Measurements from ENCODE around the gene CXXC5.
"Not testable (repeated sequence)": the region's sequence is repeated elsewhere in the genome, so short reads cannot be mapped to it uniquely, and the experiment has no call there.

Gene CXXC5

DNA sequence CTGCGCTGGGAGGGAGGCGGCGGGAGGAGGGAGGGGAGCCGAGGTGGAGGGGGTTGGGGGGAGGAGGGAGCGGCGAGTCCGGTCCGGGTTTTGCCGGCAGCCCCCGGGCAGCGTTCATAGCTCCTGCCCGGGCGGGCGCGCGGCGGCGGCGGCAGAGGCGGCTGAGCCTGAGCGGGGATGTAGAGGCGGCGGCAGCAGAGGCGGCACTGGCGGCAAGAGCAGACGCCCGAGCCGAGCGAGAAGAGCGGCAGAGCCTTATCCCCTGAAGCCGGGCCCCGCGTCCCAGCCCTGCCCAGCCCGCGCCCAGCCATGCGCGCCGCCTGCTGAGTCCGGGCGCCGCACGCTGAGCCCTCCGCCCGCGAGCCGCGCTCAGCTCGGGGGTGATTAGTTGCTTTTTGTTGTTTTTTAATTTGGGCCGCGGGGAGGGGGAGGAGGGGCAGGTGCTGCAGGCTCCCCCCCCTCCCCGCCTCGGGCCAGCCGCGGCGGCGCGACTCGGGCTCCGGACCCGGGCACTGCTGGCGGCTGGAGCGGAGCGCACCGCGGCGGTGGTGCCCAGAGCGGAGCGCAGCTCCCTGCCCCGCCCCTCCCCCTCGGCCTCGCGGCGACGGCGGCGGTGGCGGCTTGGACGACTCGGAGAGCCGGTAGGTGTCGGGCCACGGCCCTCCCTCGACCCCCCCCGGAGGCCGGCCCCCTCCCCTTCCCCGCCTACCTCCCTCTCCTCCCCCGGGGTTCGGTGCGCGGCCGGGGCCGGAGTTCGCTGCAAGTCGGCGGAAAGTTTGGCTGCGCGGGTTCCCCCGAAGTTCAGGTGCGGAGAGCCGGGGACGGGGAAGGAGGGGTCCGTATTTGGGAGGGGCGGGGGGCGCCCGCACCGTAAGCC, at the start of gene CXXC5:
Gene CXXC5 (plus strand): TSS at position 145 of the 877 bp plus-strand sequence. CDS start 32,175 bp downstream, outside the sequence.
- DNase-seq: peak in 12 of 14 donors; percentile 58 to 89 (median 80)

DNA sequence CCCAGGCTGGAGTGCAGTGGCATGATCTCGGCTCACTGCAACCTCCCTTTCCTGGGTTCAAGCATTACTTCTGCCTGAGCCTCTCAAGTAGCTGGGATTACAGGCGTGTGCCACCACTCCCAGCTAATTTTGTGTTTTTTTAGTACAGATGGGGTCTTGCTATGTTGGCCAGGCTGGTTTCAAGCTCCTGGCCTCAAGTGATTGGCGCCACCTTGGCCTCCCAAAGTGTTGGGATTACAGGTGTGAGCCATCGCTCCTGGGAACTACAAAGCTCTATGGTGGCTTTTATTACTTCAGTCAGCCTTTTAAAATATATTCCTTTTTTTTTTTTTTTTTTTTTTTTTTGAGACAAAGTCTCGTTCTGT, 49.6 kb upstream of the CXXC5 start:
- DNase-seq: not testable (repeated sequence)

DNA sequence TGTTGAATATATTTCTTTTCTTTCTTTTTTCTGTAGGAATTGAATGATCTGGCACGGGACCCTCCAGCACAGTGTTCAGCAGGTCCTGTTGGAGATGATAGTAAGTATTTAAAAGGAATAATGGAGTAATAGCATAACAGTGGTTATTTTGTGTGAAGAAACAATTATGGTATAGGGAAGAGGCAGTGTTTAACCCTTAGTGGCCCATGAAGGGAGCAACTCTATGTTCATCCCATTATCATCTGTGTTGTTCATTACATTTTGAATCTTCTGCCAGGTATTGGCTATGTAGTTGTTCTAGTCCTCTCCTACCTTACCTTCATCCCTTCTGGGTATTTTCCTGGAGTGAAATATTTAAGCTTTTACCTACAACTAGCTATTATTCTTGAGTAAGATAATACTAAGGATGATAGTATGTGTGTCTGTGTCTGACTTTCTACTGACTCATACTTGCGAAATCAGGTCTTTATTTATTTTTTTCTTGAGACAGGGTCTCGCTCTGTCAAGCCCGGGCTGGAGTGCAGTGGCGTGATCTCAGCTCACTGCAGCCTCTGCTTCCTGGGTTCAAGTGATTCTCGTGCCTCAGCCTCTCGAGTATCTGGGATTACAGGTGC, 47.7 kb upstream of the CXXC5 start:
- no peak for DNase-seq

DNA sequence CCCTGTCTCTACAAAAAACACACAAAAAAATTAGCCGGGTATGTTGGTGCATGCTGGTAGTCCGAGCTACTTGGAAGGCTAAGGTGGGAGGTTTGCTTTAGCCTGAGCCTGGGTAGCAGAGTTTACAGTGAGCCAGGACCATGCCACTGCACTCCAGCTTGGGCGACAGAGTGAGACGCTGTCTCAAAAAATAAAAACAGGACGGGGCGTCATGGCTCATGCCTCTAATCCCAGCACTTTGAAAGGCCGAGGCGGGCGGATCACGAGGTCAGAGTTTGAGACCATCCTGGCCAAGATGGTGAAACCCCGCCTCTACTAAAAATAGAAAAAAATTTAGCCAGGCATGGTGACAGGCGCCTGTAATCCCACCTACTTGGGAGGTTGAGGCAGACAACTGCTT, 46.7 kb upstream of the CXXC5 start:
- no peak for DNase-seq

DNA sequence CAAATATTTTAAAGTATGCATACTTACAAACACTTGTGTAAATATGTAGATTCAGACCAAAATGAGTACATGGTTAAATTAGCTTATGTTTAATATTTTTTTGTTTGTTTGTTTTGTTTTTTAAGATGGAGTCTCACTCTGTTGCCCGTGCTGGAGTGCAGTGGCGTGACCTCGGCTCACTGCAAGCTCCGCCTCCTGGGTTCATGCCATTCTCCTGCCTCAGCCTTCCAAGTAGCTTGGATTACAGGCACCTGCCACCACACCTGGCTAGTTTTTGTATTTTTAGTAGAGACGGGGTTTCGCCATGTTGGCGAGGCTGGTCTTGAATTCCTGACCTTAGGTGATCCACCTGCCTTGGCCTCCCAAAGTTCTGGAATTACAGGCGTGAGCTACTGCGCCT, 46.2 kb upstream of the CXXC5 start:
- not testable (repeated sequence) for DNase-seq

DNA sequence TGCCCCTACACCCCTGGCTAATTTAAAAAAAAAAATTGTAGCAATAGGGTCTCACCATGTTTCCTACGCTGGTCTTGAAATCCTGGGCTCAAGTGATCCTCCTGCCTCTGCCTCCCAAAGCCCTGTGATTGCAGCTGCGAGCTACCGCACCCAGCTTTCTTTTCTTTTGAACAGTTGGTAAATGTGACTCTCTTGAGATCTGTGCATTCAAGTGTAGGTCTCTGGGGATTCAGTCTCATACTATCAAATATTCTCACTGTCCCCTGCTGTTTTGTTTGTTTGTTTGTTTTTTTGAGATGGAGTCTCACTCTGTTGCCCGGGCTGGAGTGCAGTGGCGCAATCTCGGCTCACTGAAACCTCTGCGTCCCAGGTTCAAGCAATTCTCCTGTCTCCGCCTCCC, 42.3 kb upstream of the CXXC5 start:
- no peak for DNase-seq

DNA sequence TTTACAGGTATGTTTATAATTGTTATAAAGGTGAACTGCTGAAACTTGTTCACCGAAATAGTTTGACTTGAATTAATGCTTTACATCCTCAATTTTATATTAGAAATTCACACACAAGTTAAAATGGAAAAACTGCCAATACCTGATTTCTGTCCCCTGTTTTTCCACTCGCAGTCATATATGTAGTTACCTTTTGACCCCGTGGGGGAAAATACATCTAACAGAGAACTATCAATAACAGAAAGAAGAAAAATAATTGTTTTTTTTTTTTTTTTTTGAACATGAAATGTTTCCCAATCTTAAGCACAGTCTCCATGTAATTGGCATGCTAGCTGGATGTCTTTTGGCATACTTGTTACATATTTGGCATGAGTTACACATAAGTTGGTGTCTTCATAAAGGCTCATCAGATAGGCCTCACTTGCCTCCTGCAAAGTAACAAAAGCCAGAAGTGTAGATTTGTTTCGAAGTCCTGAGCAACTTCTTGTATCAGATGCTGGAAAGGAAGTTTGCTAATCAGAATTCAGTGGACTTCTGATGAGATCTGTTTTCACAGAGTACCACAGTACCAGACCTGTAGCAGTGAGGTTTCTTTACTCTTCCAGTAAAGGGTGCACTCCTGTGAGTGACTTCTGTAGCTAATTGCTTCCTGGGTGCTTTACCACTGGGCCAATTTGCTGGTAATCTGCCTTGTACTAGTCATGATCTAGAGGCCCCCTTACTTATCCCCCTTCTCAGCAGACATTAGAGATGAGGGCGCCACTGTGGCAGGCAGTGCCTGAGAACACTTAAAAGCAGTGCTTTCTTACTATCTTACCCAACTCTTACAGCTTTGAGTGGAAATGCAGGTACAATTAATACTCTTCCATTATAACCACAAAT, 36.2 kb upstream of the CXXC5 start:
- DNase-seq: no peak

DNA sequence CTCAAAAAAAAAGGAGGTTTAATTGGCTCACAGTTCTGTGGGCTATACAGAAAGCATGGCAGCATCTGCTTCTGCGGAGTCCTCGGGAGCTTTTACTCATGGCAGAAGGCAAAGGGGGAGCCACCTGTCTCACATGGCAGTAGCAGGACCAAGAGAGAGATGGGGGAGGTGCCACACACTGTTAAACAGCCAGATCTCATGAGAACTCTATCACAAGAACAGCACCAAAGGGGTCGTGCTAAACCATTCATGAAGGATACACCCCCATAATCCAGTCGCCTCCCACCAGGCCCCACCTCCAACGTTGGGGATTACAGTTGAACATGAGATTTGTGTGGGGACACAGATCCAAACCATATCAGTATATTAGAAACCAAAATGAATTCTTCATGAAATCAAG, 28.3 kb upstream of the CXXC5 start:
- DNase-seq: no peak

DNA sequence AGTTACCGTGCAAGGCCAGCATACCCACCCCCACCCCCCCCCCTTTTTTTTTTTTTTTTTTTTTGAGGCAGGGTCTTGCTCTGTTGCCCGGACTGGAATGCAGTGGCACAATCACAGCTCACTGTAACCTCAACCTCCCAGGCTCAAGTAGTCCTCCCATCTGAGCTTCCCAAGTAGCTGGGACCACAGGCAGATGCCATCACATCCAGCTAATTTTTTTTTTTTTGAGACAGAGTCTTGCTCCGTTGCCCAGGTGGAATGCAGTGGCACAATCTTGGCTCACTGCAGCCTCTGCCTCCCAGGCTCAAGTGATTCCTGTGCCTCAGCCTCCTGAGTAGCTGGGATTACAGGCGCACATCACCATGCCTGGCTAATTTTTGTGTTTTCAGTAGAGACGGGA, 22.8 kb upstream of the CXXC5 start:
- not testable (repeated sequence) for DNase-seq

DNA sequence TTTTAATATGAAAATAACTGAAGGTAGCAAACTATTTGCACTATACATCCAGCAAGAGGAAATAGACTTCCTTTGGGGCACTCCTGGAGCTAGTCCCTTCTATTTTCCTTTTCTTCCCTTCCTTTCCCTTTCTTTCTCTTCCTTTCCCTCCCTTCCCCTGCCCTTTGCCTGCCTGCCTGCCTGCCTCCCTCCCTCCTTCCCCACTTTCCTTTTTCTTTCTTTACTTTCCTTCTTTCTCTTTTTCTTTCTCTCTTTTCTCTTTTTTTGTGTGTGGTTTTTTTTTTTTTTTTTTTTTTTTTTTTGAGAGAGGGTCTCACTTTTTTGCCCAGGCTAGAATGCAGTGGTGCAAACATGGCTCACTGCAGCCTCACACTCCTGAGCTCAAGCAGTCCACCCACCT, 17.3 kb upstream of the CXXC5 start:
- no peak for DNase-seq

DNA sequence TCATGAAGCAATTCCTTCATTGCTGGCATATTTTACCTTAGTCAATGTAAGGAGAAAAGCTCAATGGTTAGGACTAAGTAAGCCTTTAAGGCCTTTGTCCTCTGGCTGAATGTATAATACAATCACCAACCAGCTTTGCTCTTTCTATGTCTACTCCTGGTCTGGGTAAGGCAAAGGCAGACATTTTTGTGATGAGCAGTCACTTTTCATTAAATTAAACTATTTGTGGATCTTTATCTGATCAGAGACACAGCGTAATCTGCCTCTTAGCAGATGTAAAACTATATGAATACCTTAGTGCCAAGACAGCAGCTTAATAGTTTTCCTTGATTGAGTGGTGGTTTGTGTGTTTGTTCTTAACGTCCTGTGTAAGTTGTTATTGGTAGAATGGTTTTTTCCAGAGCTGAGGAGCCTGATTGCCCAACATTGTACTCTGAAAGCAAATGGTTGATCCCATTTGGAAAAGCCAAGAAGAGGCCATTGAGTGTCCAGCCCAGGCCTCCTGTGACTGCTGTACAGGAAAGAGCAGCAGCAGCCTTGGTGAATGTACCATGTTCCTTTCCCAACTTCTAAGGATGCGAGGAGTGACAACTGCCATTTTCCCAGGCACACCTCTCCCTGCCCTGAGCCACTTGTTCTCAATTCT, 16.5 kb upstream of the CXXC5 start:
- no peak for DNase-seq

DNA sequence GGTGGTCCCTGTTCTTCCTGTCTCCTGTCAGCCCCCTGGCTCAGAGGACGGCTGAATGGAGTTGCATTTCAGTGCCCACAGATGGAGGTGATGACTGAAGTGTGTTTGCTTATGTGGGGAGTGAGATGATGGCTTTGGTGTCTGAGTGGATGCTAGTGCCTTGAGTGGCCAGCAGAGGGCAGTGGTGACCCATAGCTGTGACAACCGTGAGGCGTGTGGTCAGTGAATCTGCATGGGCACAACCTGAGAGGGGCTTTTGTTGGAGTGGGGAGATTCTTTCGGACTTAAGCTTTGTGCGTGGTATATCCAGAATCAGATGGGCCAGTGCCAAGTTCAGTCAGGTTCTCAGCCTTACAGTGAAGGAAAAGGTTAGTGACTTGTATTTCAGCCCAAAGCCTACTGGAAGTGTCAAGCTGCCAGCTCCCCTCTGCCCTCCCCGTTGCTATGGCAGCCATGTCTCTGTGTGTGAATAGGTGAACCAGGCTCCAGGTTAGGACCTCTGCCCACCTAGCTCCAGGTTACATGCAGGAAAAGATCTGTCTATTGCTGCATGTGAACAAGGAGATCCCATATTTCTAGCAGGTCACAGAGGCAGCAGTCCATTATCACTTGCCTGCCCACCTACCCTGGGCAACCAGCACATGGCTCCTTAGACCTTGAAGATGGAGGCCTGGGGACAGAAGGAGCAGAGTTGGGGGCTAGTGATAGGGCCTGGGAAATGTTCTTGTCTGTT, 14.7 kb upstream of the CXXC5 start:
- DNase-seq: peak in 7 of 14 donors; percentile 36 to 79 (median 65)

DNA sequence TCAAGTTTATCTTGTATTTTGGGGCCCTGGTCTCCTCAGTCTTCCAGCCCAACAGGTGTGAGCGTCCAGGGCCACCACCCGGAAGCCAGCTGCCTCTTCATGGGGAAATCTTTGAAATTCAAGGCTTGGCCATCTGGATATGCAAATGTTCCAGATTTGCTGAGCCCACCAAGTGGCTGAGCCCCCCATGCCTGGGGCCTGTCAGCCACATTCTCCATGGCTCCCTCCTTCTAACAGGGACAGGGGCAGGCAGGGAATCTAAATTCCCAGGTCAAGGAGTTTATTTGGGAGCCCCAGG, 14.2 kb upstream of the CXXC5 start:
- DNase-seq: no peak

DNA sequence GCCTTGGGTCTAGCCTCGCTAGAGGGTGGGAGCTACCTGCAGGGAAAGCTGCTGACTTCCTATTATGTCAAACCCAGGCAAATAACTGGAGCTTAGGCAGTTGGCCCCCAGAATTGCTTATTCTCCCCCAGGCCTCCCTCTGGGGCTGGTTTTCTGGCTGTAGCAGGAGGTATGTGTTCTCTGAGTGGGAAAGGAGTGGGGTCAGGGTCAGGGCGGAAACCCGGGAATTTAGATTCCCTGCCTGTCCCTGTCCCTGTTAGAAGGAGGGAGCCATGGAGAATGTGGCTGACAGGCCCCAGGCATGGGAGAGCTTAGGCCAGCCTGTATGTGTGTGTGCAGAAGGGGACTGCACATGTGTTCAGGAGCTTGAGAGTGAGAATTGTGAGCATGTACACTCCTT, 13.6 kb upstream of the CXXC5 start:
- no peak for DNase-seq

DNA sequence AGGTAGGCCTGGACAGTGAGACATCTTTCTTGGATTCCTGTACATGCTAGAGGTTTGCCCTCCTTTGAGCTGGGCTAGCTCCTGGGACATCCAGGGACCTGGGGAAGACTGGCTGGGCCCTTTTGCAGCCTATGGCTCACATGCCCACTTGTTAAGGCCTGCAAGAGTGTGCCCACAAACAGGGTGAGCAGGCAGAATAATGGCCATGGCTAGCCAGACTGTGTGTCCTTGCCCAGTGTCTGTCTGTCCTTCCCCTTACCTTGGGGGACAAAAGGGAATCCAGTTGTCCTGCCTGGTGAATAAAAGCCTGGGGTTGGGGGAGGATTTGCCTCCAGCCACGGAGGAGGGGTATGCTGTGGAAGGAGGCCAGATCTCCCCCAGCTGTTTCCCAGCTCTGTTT, 13.0 kb upstream of the CXXC5 start:
- no peak for DNase-seq

DNA sequence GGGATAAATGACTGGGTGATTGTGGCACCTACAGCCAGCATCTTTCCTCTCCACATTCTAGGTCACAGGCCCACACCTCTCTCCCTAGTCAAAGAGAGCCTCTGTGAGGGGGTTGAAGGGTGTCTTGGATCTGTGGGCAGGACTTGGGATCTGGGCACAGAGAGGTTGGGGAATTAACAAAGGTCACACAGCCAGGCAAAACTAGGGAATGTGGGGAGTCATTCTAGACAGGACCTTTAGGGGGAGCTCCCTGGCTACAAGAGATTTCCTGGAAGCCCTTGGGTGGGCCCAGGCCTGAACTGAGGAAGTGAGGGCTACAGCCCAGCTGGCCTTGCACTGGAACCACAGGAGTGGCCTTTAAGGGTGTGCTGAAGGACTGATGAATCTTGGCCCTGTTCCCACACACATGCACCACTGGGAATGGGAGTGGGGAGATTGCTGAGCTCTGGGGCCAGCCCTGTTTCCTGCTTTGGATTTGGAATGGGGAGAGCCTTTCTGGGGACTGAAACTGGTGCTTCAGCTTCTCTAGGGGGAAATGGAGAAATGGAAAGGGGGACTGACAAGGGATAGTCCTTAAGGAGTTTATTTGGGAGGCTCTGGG, 12.4 kb upstream of the CXXC5 start:
- DNase-seq: peak in 2 of 14 donors; percentile 29 to 35

DNA sequence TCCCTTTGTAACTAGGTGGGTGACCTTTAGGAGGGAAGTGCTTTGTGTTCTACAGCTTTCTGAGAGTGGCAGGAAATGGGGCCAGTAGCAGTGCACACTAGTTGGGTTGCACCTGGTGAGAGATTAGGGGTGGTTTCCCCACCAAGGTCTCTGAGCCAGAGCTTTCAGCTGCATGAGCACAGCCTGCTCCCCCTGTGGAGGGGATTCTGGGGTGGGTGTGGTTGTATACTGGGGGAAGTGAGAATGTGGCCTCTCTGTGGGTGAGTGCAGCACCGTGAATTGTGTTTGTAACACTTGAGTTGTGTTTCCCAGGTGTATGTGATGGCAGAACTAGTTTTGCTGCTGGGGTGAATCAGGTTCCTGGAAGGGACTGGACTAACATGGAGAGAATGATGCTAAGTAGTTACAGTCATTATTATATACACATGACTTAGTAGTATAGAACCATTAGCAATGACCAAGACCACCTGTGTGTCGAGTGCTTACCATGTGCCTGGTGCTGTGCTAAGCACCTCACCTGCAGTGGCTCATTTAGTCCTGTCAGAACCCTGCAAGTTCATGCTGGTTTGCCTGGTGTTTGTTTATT, 11.8 kb upstream of the CXXC5 start:
- no peak for DNase-seq

DNA sequence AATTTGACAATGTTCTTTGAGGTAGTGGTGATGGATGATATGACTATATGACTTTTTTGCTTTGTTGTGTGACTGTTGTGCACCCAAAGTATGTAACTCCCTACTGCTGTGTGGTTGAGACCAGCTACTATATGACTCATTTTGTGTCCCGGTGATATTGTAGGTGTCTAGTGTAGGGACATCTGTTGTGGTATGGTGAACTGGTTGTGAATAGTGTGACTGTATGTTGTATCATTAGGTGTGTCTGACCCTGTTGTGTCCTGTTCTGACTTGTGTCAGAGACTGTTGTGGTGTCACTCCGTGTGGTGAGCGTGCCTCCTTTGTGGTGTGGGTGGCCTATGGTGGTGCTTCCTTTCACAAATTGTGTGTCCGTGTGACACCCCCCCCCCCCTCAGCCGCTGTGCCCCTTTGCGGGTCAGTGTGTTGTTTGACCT, 11.2 kb upstream of the CXXC5 start:
- no peak for DNase-seq

DNA sequence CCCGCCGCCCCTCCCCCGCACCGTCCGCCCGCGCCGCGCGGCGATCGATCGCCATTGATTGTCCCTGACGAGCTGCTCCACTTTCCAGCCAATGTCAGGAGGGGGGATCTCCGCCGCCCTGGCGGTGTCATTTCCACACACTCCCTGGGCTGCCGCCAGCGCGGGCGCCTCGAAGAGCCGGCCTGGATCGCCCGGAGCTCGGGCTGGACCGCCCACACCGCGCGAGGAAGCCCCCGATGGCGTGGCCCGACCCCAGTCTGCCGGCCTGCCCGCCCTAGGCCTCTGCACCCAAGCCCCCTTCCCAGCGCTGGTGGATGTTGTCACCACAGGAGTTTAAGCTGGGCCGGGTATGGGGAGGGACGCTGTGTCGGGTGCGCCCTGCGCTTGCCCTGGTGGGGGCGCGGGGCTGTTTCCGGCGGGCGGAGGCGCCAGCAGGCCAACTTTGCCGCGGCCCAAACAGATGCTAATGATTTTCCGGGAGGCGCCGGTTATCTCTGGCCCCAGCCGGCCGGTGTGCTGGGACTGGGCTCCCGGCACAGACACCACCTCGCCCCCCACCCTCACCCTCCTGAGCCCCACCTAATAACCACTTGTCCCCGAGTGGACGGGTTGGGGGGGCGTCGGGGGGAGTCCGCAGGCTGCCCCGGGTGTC, 10.6 kb upstream of the CXXC5 start:
- DNase-seq: peak in 10 of 14 donors; percentile 67 to 89 (median 81)

DNA sequence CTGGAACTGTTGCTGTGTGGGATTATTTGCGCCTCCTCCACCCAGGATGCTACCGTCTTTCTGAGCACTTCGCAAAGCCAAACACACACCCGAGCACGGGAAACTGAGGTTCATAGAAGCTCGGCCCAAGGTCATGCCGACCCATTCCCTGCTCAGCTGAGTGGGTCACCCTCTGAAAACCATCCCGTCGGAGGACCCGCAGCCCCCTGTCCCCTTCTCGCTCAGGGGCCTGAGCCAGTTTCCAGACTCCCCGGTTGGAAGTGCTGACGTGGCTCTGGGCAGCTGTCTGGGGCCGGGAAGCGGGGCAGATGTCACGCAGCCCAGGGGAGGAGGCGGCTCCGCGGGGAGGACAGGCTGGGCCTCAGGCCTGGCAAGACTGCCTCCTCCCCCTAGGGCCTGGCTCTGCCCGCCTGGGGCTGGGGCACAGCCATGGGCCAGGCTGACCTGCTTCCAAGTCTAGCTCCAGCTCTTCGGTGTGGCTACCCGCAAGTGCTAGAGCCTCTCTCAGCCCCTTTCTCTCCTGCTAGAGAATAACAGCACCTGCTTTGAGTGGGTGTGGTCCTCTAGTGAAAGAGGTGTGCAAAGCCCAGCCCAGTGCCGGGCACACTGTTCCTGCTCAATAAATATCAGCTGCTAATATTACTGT, 9.9 kb upstream of the CXXC5 start:
- DNase-seq: peak in 11 of 14 donors; percentile 57 to 94 (median 80)

Data from C1 segment of cervical spinal cord (tissue), 14 donors.